ENCODE data around the gene NSD1. TPM values are rescaled to one million over a fixed set of nuclear protein-coding genes. Genes with fewer than 3 reads are reported as not detected.

The NSD1 gene
- total and polyA plus RNA-seq, 7 donors: 3.0 to 41.5 (median 34.6) TPM

DNA sequence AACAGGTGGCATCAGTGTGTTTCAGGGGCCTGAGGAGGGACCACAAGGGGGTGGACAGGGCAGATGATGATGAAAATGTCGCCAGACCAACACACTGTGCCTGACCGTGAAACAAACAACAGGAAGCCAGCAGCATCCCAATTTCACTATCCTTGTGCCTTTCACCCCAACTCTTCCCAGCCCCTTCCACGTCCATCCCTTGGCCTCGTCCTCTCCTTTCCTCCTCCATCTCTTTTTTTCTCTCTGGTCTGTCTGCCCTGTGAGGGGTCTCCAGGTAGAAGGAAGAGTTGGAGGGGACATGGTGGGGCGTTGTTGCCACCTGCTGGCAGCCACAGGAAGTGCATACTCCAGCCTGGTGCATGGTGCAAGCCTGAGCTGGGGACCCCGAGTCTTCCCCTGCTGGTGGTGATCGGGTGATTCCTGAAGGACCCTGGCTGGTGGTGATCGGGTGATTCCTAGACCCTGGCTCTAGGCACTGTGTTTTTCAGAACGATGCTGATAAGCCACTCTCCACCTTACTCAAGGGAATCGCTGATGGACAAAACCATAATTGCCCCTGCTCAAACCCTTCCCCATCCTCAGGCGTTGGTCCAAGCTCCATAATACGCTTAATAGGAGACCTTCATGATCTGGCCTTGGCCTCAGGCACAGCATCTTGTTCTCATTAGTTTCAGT, 21.7 kb upstream of the NSD1 start:
- 12 to 24% methylated on average over 12 of the region's 12 CpGs for WGBS, 2 donors
- intact Hi-C loops (cut with DNase I): loop anchor here (5.0 kb wide), 2 partner anchors 120 to 450 kb away; no protein-coding TSS in a partner anchor
- TF ChIP-seq, protein P1, sequence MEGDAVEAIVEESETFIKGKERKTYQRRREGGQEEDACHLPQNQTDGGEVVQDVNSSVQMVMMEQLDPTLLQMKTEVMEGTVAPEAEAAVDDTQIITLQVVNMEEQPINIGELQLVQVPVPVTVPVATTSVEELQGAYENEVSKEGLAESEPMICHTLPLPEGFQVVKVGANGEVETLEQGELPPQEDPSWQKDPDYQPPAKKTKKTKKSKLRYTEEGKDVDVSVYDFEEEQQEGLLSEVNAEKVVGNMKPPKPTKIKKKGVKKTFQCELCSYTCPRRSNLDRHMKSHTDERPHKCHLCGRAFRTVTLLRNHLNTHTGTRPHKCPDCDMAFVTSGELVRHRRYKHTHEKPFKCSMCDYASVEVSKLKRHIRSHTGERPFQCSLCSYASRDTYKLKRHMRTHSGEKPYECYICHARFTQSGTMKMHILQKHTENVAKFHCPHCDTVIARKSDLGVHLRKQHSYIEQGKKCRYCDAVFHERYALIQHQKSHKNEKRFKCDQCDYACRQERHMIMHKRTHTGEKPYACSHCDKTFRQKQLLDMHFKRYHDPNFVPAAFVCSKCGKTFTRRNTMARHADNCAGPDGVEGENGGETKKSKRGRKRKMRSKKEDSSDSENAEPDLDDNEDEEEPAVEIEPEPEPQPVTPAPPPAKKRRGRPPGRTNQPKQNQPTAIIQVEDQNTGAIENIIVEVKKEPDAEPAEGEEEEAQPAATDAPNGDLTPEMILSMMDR (IDR thresholded peaks at IDR 0.05): peak; percentile 69 to 93 (median 86)
- no peak for TF ChIP-seq EP300 (IDR thresholded peaks at IDR 0.05)
- H3K27me3 ChIP-seq: no peaks in the 10 kb centered on the region
- DNase-seq: no peak
- no peak overlapping the region for H3K27ac ChIP-seq
- H3K4me1 ChIP-seq: peaks cover 0 to 14% (median 8%) of the 10 kb centered on the region in 4 donors
- no peak overlapping the region for H3K4me3 ChIP-seq
- H3K9me3 ChIP-seq: no peaks in the 10 kb centered on the region
- H3K36me3 ChIP-seq: no peaks in the 10 kb centered on the region

GRCh38 chr5:177112589-177113220, 20.9 kb upstream of the NSD1 start:
- no peak overlapping the region for H3K27ac ChIP-seq
- WGBS, 2 donors: 63 to 82% methylated on average over 5 of the region's 5 CpGs
- H3K4me1 ChIP-seq: peaks cover 2 to 20% (median 12%) of the 10 kb centered on the region in 4 donors
- intact Hi-C loops (cut with DNase I): loop anchor here (5.0 kb wide), 2 partner anchors 120 to 450 kb away; no protein-coding TSS in a partner anchor
- H3K9me3 ChIP-seq: no peaks in the 10 kb centered on the region
- no peaks in the 10 kb centered on the region for H3K27me3 ChIP-seq
- TF ChIP-seq, protein P1 (IDR thresholded peaks at IDR 0.05): no peak
- TF ChIP-seq POLR2A (IDR thresholded peaks at IDR 0.05) (no peak), POLR2AphosphoS5 (IDR thresholded peaks at IDR 0.05) (no peak), EP300 (IDR thresholded peaks at IDR 0.05) (no peak)
- H3K36me3 ChIP-seq: no peaks in the 10 kb centered on the region
- DNase-seq: no peak
- H3K4me3 ChIP-seq: no peak overlapping the region

GRCh38 chr5:177113566-177114424, 19.8 kb upstream of the NSD1 start:
- Histone ChIP-seq H3K27ac (no peak overlapping the region), H3K4me3 (no peak overlapping the region), H3K27me3 (no peaks in the 10 kb centered on the region), H3K9me3 (no peaks in the 10 kb centered on the region), H3K4me1 (peaks cover 2 to 20% (median 12%) of the 10 kb centered on the region in 4 donors), H3K36me3 (no peaks in the 10 kb centered on the region)
- intact Hi-C loops (cut with DNase I): loop anchor here (2.0 to 5.0 kb wide), 3 partner anchors 119 to 451 kb away; no protein-coding TSS in a partner anchor
- TF ChIP-seq EP300 (IDR thresholded peaks at IDR 0.05): no peak
- TF ChIP-seq, protein P1 (IDR thresholded peaks at IDR 0.05): peak; percentile 97 to 98 (median 98)
- 19% methylated on average over 14 of the region's 14 CpGs for WGBS, 2 donors
- DNase-seq: peak; percentile 86

DNA sequence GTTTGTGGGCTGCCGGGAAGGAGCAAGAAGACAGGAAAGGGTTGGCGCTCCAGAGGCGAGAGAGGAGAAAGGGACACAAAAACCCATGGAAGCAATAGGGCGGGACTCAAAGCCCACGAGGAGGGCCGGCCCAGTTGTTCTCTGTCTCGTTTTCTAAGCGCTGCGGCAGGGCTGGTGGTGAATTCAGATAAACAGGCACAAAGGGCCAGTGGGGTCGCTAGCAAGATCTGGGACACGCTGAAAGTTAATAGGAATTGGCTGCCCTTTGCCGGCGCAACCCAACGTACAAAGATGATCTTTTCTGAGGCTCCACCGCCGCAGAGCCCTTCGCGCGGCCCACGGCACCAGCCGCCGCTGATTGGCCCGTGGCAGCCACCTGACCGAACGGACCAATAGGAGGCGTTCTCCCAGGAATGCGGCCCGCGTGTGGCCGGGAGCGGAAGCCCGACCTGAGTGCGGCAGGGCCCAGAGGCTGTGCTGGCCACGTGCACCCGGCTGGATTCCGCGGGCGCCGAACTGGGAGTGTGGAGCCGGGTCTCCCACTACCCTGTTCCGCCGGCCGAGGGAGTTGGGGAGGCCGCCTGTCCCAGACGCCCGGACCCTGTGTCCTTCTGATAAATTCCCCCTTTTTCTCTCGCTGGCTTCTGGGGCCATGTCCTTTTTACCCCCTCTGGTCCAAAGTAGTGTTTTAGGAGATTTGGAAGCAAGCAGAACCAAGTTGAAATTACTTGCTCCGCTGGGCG, 16.8 kb upstream of the NSD1 start:
- intact Hi-C loops (cut with DNase I): loop anchor here (2.0 to 5.0 kb wide), 2 partner anchors 16 to 75 kb away; partner anchors contain the start of gene NSD1
- no peaks in the 10 kb centered on the region for H3K36me3 ChIP-seq
- H3K27me3 ChIP-seq: no peaks in the 10 kb centered on the region
- H3K9me3 ChIP-seq: no peaks in the 10 kb centered on the region
- peak overlapping the region in 3 of 4 donors; percentile 23 to 42 (median 28) for H3K4me3 ChIP-seq
- H3K27ac ChIP-seq: peak overlapping the region; percentile 72 to 76 (median 74)
- DNase-seq: peak; percentile 96
- WGBS, 2 donors: 35 to 65% methylated on average over 49 of the region's 49 CpGs
- peaks cover 2 to 20% (median 12%) of the 10 kb centered on the region in 4 donors for H3K4me1 ChIP-seq
- TF ChIP-seq EP300 (IDR thresholded peaks at IDR 0.05) (no peak), POLR2A (IDR thresholded peaks at IDR 0.05) (no peak), POLR2AphosphoS5 (IDR thresholded peaks at IDR 0.05) (peak in 3 of 4 donors; percentile 36 to 63 (median 62))
- TF ChIP-seq, protein P1 (IDR thresholded peaks at IDR 0.05): no peak

Data from sigmoid colon (tissue), 7 donors.